ENCODE results near the gene ZNF532.

DNA sequence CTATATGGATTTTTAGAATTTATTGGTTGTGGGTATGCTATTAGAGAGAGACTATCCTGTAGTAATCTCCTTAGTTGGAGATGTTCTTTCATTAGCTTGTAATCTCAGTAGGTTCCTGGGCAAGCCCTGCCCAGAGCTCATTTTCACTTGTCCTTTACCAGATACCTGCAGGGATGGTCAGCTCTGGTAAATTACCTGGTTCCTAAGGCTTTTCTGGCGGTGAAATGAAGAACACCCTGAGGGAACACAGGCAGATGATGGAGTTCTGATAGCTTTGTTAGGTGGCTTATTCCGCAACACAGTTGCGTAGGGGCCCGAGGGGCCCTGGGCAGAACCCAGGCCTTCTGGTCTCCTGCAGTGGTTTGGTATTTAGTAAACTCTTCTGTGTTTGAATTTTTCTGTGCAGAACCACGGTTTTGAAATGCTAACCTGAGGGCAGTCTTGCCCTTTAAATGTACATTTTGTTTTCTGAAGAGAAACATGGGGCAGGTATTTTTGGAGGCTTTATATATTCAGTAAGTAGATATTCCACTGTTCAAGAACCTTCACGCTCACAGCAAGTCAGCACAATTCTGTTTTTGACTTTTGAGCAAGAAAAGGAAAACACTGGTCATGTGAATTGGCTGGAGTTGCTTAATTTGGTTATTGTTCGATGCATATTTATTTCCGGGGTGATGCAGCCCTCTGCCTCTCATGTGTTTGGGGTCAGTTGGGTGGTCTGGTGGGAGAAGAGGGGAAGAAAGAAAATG is 22.4 kb downstream of the ZNF532 start:
- TF ChIP-seq, protein P1, sequence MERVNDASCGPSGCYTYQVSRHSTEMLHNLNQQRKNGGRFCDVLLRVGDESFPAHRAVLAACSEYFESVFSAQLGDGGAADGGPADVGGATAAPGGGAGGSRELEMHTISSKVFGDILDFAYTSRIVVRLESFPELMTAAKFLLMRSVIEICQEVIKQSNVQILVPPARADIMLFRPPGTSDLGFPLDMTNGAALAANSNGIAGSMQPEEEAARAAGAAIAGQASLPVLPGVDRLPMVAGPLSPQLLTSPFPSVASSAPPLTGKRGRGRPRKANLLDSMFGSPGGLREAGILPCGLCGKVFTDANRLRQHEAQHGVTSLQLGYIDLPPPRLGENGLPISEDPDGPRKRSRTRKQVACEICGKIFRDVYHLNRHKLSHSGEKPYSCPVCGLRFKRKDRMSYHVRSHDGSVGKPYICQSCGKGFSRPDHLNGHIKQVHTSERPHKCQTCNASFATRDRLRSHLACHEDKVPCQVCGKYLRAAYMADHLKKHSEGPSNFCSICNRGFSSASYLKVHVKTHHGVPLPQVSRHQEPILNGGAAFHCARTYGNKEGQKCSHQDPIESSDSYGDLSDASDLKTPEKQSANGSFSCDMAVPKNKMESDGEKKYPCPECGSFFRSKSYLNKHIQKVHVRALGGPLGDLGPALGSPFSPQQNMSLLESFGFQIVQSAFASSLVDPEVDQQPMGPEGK (CRISPR knock-in tag; IDR thresholded peaks at IDR 0.05; ENCODE audit: borderline replicate concordance): no peak
- TF ChIP-seq TCF4 (CRISPR knock-in tag; IDR thresholded peaks at IDR 0.05; ENCODE audit: borderline replicate concordance): no peak
- TF ChIP-seq RARB (CRISPR knock-in tag; IDR thresholded peaks at IDR 0.05): no peak
- TF ChIP-seq ARNTL (CRISPR knock-in tag; IDR thresholded peaks at IDR 0.05; ENCODE audit: borderline replicate concordance, low read depth): no peak
- no peak for TF ChIP-seq CSDC2 (CRISPR knock-in tag; IDR thresholded peaks at IDR 0.05)
- TF ChIP-seq ZFP30 (CRISPR knock-in tag; IDR thresholded peaks at IDR 0.05): no peak
- TF ChIP-seq ZFP3 (CRISPR knock-in tag; IDR thresholded peaks at IDR 0.05): no peak
- no peak for TF ChIP-seq PPARA (CRISPR knock-in tag; IDR thresholded peaks at IDR 0.05; ENCODE audit: borderline replicate concordance)
- TF ChIP-seq ESRRG (CRISPR knock-in tag; IDR thresholded peaks at IDR 0.05): no peak
- no peak for TF ChIP-seq ZNF565 (CRISPR knock-in tag; conservative IDR thresholded peaks at IDR 0.05; ENCODE audit: low read depth)

All from SK-N-SH treated with all-trans-retinoic acid at 6 μM for 48 hours (cell line).